ENCODE data around the gene HNF4A. TPM values are rescaled to one million over a fixed set of nuclear protein-coding genes. Genes with fewer than 3 reads are reported as not detected.

The HNF4A gene
- total and polyA plus RNA-seq, 2 of the 4 experiments (the other 2 are of a cell fraction) = not detected

GRCh38 chr20:44431502-44432234, 76.2 kb downstream of the HNF4A start:
- Histone ChIP-seq H3K9ac (ENCODE audit: low read depth, low read length) (no peak overlapping the region), H2AK9ac (replicated peaks; ENCODE audit: low read depth, low read length, poor library complexity) (no peak overlapping the region), H3K79me1 (ENCODE audit: low read depth in 1 of 2, low read length in 2 of 2) (no peaks in the 10 kb centered on the region), H3K9me1 (ENCODE audit: insufficient read depth, low read length) (no peaks in the 10 kb centered on the region), H3K4ac (ENCODE audit: low read depth, low read length) (no peak overlapping the region), H3K56ac (ENCODE audit: extremely low read depth, insufficient read depth, low read length) (no peak overlapping the region), H3K36me3 (ENCODE audit: control insufficient read depth, insufficient read depth, low read length) (no peaks in the 10 kb centered on the region), H2BK5ac (ENCODE audit: low read depth, low read length, poor library complexity, severe bottlenecking) (no peak overlapping the region), H2BK120ac (ENCODE audit: low read depth, low read length) (no peak overlapping the region), H3K23ac (ENCODE audit: low read depth, low read length) (no peak overlapping the region), H3K4me2 (ENCODE audit: low read depth, low read length) (no peak overlapping the region), H3K27me3 (ENCODE audit: control insufficient read depth, insufficient read depth, low read length) (peaks cover 40% of the 10 kb centered on the region), H2AK5ac (ENCODE audit: low read depth, low read length) (no peak overlapping the region), H4K8ac (ENCODE audit: low read depth in 2 of 2, low read length in 2 of 2) (no peak overlapping the region), H3K4me1 (ENCODE audit: control insufficient read depth, insufficient read depth, low read length) (no peaks in the 10 kb centered on the region), H2BK20ac (ENCODE audit: low read depth, low read length) (no peak overlapping the region), H4K20me1 (ENCODE audit: insufficient read depth, low read length) (no peaks in the 10 kb centered on the region), H3K18ac (ENCODE audit: low read depth, low read length) (no peak overlapping the region), H3K14ac (replicated peaks; ENCODE audit: low read depth, low read length) (no peak overlapping the region), H4K91ac (ENCODE audit: insufficient read depth, low read depth, low read length) (no peak overlapping the region), H2AFZ (replicated peaks; ENCODE audit: low read length, poor library complexity) (no peak overlapping the region), H2BK15ac (ENCODE audit: low read depth, low read length) (no peak overlapping the region), H3K4me3 (ENCODE audit: insufficient read depth, low read depth, low read length) (no peak overlapping the region), H4K5ac (ENCODE audit: low read depth, low read length) (no peak overlapping the region), H3K9me3 (ENCODE audit: control insufficient read depth, insufficient read depth, low read length) (no peaks in the 10 kb centered on the region), H3K27ac (ENCODE audit: insufficient read depth, low read length) (no peak overlapping the region)
- CTCF ChIA-PET = no interaction called here
- TF ChIP-seq MAZ (IDR thresholded peaks at IDR 0.05; ENCODE audit: borderline replicate concordance, low read depth, low read length) = no peak
- TF ChIP-seq POLR2A (IDR thresholded peaks at IDR 0.05; ENCODE audit: low read depth, low read length) = no peak
- no peak for TF ChIP-seq RCOR1 (IDR thresholded peaks at IDR 0.05; ENCODE audit: insufficient replicate concordance, low read length)
- no peak for TF ChIP-seq FOS (IDR thresholded peaks at IDR 0.05; ENCODE audit: low read depth, low read length)
- no peak for TF ChIP-seq CHD1 (IDR thresholded peaks at IDR 0.05; ENCODE audit: low read depth, low read length)
- TF ChIP-seq, protein P1, sequence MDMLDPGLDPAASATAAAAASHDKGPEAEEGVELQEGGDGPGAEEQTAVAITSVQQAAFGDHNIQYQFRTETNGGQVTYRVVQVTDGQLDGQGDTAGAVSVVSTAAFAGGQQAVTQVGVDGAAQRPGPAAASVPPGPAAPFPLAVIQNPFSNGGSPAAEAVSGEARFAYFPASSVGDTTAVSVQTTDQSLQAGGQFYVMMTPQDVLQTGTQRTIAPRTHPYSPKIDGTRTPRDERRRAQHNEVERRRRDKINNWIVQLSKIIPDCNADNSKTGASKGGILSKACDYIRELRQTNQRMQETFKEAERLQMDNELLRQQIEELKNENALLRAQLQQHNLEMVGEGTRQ (IDR thresholded peaks at IDR 0.05; ENCODE audit: low read depth, low read length) = no peak
- TF ChIP-seq BHLHE40 (IDR thresholded peaks at IDR 0.05; ENCODE audit: low read depth, low read length) = no peak
- no peak for TF ChIP-seq RAD21 (IDR thresholded peaks at IDR 0.05; ENCODE audit: low read length)
- no peak for TF ChIP-seq NFE2L2 (IDR thresholded peaks at IDR 0.05; ENCODE audit: low read depth, low read length)
- TF ChIP-seq MXI1 (IDR thresholded peaks at IDR 0.05; ENCODE audit: borderline replicate concordance, low read depth, low read length) = no peak
- TF ChIP-seq CEBPB (IDR thresholded peaks at IDR 0.05; ENCODE audit: low read depth, low read length) = no peak
- TF ChIP-seq ELK1 (IDR thresholded peaks at IDR 0.05; ENCODE audit: borderline replicate concordance, low read depth, low read length) = no peak
- TF ChIP-seq SMC3 (IDR thresholded peaks at IDR 0.05; ENCODE audit: low read depth, low read length) = no peak
- TF ChIP-seq MAFK (IDR thresholded peaks at IDR 0.05; ENCODE audit: low read depth, low read length) = no peak
- no peak for TF ChIP-seq CTCF (conservative IDR thresholded peaks at IDR 0.05; ENCODE audit: low read depth, low read length)
- no peak for DNase-seq
- POLR2A ChIA-PET (ENCODE audit: unreplicated experiment) = interaction anchor here (0.7 kb wide), 1 partner anchor 160 kb away, joined by 3 read pairs; no protein-coding TSS in a partner anchor
- ATAC-seq (ENCODE audit: low read depth) = no peak
- 79% methylated on average over 2 of the region's 11 CpGs; no CpG with 5 or more reads in 1 of the 2 experiments for WGBS, 2 experiments (ENCODE audit: extremely low coverage in 2 of 2, insufficient read length in 1 of 2)
- dilution Hi-C loops (cut with HindIII; ENCODE audit: low sequenced_read_pairs, unreplicated experiment) (no loop called here), intact Hi-C loops (cut with micrococcal nuclease) (no loop called here), in situ Hi-C loops (cut with MboI; ENCODE audit: low sequenced_read_pairs) (no loop called here)
- no TSS peak for BruUV-seq (replicated peaks)
